HG03280 (cell line): Measurements from ENCODE around the gene PAAF1.
"Not testable (repeated sequence)": the region's sequence is repeated elsewhere in the genome, so short reads cannot be mapped to it uniquely, and the experiment has no call there.

Experiments used
- ATAC-seq: cut with Tn5 transposase; IDR thresholded peaks from one replicate; pipeline ENCODE4 v1.9.1; 2021; ENCODE audit warnings: mild to moderate bottlenecking, moderate library complexity; ENCODE audit not compliant: unreplicated experiment

The PAAF1 gene

GRCh38 chr11:73878771-73879170 lies 2.0 kb downstream of the PAAF1 start:
- no peak for ATAC-seq

- ATAC-seq = not testable (repeated sequence)
These were observed 3.6 kb downstream of the PAAF1 start for GRCh38 chr11:73880449-73880848.

GRCh38 chr11:73883856-73884255 lies 7.1 kb downstream of the PAAF1 start:
- ATAC-seq = no peak

- no peak for ATAC-seq
These were observed 11.4 kb downstream of the PAAF1 start for GRCh38 chr11:73888244-73888643.

GRCh38 chr11:73889019-73889418 lies 12.2 kb downstream of the PAAF1 start:
- no peak for ATAC-seq

GRCh38 chr11:73889536-73889935 lies 12.7 kb downstream of the PAAF1 start:
- no peak for ATAC-seq

- ATAC-seq = no peak
These were observed 16.2 kb downstream of the PAAF1 start for GRCh38 chr11:73893041-73893440.

- ATAC-seq = no peak
These were observed 18.0 kb downstream of the PAAF1 start for GRCh38 chr11:73894725-73895335.

GRCh38 chr11:73902303-73902702 lies 25.5 kb downstream of the PAAF1 start:
- ATAC-seq = no peak

- ATAC-seq = no peak
These were observed 30.4 kb downstream of the PAAF1 start for GRCh38 chr11:73907191-73907590.

GRCh38 chr11:73912026-73912425 lies 35.2 kb downstream of the PAAF1 start:
- ATAC-seq = no peak

GRCh38 chr11:73913472-73913871 lies 36.7 kb downstream of the PAAF1 start:
- ATAC-seq = no peak

GRCh38 chr11:73914284-73914683 lies 37.5 kb downstream of the PAAF1 start:
- ATAC-seq = no peak

GRCh38 chr11:73916435-73916834 lies 39.6 kb downstream of the PAAF1 start:
- no peak for ATAC-seq

- ATAC-seq = no peak
These were observed 44.4 kb downstream of the PAAF1 start for GRCh38 chr11:73921180-73921579.

GRCh38 chr11:73929388-73929787 lies 52.6 kb downstream of the PAAF1 start:
- no peak for ATAC-seq

- ATAC-seq = no peak
These were observed 54.3 kb downstream of the PAAF1 start for GRCh38 chr11:73931039-73931645.

- no peak for ATAC-seq
These were observed 55.2 kb downstream of the PAAF1 start for GRCh38 chr11:73931951-73932350.

GRCh38 chr11:73932781-73933180 lies 56.0 kb downstream of the PAAF1 start:
- no peak for ATAC-seq

GRCh38 chr11:73936047-73936446 lies 59.2 kb downstream of the PAAF1 start:
- ATAC-seq = not testable (repeated sequence)

GRCh38 chr11:73939096-73939495 lies 62.3 kb downstream of the PAAF1 start:
- ATAC-seq = no peak

GRCh38 chr11:73940801-73941570 lies 64.2 kb downstream of the PAAF1 start:
- no peak for ATAC-seq
